Activated T-cell treated with anti-CD3 and anti-CD28 coated beads for 1 hour (primary cell): Measurements from ENCODE around the gene KIF6.
"Not testable (repeated sequence)": the region's sequence is repeated elsewhere in the genome, so short reads cannot be mapped to it uniquely, and the experiment has no call there.

ENCODE experiments used
- DNase-seq: peaks from one replicate; pipeline ENCODE4 v3.0.0-alpha.2; 2020; ENCODE audit warnings: low read depth

KIF6 gene

DNA sequence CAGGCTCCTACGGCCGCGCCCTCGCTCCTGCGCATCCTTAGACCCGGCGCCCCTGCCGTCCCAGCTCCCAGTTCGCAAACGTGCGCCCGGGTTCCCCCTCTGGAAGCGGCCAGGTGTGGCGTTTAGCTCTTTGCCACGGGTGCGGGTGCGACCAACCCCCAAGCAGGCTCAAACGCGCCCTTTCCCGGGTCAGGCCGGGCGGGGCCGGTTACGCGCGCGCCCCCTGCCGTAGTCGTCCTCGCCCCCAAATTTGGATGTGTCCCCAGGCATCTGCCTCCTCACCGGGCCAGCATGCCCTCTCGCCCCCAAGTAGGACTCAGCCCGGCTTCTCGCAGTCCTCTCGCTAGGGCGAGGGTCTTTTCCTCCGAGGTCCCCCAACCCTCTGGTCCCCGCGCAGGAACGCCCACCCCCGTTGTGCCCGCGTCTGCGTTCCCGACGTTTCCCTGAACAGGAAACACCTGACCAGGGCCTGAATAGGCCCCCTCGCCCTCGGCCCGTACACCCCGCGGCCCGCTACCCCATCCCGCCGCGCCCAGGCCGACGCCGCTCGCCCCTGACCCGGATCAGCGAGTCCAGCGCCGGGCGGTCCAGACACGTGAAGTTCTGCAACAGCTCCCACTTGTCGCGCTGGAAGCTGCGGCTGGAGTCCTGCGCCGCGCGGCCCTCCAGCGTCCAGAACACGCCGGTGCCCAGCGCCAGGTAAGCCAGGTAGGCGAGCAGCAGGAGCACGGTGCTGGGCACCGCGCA lies 411.5 kb downstream of the KIF6 start:
- no peak for DNase-seq

DNA sequence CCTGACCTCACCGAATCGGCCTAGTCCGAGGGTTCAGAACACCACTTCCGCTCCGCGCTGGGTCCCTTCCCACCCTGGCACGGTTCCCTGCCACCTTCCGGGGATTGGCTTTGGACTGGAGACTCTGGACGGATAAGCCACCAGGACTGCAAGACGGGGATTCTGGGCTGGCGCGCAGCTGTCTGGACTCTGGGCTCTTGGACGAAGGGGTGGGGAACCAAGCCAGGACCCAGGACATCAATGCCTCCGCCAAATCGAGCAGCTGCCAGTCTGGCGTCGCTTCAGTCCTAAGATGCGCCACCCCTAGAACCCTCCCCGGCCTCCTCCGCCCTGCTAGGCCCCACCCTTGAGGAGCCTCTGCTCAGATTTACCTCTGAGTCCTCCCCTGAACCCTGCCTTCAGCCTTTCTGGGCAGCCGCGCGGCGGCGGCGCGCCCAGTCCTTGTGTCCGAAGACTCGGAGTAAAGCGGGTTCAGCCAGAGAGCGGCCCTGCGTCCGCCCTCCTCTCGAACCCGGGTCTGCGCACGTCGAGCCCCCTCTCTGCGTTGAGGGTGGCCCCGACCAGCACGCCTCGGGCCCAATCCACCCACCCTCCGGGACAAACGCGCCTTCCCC lies 412.2 kb downstream of the KIF6 start:
- DNase-seq: no peak

DNA sequence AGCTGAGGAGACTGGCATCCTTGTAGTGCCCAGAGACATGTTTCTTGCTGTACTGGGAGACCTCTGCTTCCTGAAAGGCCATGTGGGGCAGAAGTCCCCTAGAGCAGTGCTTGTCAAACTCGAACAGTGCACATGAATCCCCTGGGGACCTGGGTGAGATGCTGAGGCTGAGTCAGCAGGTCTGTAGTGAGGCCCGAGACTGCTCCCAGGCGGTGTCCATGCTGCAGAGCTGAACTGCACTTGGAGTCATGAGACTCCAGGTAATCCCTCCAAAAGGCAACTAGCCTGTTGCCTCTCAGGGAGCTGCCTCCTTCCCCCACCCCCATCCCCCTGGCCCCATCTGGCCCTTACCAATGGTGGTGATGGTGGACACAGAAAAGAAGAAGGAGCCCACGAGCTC lies 414.7 kb downstream of the KIF6 start:
- DNase-seq: no peak

DNA sequence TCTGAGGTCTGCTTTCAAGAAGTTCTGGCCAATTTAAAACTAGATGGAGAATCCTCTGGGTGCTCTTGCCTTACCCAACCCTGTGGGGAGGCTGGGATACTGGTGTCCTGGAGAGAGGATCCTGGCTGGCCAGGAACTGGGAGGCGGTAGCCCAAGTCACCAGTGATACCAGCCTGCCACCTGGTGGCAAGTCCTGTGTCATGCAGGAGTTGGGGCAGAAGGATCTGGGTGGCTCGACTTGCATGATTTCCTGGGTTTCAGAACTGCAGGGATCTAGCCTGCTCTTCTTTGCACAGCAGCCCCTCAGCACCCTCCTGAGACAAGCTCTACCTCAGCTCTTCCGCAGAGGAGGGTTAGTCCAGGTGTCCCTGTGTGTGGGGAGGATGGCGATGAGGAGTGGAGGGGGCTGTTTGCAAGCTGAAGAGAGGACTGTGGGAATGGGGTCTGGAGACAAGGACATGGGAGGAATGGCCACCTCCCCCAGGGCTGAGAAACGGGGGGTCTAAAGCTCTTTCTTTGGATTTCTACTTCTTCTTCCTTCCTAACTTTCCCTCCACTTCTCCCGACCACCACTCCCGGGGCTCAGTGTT lies 415.2 kb downstream of the KIF6 start:
- peak; percentile 29 for DNase-seq

DNA sequence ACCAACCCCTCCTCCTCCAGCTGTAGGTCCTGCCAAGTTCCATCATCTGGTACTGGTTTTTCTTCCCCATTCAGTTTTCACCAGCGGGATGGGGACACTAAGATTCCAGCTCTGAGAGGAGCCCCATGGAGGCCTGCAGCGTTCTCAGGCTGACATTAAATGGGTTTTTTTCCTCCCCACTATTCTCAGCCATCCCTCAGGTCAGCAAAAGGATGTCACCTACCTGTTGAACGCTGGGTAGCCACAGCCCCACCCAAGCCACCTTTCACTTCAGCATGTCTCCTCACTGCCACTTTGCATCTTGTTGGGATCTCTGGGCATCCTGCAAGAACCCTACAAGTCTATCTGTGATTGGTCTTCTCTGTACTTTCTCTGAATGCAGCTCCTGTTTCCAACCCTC lies 417.7 kb downstream of the KIF6 start:
- no peak for DNase-seq

DNA sequence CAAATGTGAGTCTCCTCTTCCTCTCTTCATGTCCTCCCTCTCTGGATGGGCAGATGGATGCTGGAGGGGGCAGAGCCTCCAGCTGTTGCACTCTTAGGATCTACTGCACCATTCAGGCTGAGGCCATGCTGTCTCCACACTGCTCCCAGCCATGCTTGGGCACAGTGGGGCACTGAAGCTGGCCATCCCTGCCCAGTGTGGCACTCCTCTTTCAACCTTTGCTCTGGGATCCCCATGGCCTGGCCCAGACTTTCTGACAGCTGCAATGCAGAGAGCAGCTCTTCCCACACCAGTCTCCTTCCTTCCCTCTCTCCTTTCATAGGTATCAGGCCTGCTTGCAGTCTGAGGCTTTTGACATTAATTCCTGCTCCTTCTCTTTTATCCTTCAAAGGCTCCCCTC lies 420.3 kb downstream of the KIF6 start:
- DNase-seq: no peak

DNA sequence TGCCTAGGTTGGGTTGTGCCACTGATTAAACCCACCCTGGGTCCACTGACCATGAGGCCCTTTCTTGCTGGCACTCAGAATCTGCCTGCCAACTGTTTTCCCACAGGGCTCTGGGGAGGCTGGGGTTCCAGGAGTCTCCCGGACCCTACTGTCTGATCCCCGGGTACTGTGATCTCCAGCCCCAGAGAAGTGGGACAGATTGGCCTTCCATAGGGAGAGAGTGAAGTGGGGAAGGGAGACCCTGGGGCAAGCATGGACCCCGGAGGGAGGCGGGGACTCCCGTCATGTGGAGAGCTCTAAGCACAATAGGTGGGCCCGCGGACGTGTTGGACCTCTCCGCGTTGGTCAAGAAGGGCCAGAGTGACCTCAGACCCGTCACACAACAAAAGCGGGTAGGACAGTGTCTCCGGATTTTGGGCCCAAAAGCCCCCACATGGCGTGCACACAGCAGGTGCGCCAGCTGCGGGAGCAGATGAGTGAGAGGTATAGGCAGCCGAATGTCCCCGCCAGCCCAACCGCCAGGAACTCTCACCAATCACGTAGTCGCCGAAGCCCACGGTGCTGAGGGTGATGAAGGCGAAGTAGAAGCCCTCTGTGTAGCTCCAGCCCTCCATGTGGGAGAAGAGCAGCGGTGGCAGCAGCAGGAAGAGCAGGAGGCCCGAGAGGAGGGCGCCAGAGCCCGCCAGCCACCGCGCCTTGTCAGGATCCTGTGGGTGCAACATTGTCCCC lies 421.6 kb downstream of the KIF6 start:
- DNase-seq: no peak

DNA sequence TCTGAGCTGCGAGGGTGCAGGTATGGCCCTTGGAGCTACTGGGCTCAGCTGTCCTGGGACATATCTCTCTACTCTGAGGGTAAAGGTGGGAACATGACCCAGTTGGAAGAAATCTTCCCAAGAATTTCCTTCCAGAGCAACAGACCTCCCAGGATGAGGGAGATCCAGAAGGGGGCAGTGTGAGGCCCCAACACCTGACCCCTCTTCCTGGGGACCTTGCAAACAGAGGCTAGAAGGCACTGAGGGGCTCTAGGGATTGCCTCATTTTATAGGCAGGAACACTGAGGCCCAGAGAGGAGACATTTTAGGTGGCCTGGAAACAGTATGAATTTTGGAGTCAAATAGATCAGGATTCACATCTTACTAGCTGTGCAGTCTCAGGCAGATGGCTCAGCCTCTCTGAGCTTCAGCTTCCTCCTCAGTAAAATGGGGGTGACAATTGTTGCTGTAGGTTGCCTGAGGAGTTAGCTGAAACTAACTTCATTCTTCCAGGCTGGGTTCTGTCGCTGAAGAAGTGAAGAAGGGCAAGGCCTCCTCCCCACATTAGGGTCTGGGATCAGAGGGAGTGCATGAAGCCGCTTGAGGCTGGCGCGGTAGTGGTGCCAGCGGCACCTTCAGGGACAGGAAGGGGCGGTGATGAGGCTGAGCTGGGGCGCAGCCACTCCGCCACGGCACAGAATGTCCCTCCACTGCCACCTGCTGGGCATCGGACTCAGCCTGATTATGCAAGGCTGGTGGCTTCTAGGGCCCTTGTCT lies 422.4 kb downstream of the KIF6 start:
- peak; percentile 81 for DNase-seq

DNA sequence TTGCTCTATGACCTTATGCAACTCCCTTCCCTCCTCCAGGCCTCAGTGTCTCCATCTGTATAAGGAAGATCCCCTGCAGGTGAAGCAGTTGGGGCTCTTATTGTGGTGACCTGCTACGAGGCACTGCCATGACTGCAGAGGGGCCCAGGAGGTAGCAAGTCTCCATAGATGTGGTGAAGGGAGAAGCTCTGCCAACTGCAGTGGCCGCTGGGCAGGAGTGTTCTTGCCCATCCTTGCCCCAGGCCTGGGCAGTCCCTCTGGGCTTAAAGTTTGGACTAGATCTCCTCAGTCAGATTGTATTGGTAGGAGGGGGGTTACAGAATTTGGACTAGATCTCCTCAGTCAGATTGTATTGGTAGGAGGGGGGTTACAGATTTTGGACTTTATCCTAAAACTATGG lies 423.2 kb downstream of the KIF6 start:
- no peak for DNase-seq

DNA sequence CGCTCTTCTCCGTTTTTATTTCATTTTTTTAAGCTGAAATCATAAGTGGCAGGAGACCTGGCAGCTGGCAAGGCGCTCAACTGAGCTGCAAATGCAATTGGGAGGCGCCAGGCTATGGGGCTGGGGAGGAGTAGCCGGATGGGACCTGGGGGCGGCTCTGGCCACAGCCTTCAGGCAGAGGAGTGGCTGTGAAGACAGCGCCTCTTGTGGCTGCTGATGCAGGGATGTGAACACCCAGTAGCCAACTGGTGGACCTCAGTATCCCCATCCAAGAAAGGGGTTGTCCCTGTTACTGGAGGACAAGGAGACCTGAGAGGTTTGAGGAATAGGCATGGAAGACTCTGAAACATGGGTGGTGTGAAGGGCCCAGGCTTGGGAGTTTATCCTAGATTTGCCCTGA lies 423.6 kb downstream of the KIF6 start:
- no peak for DNase-seq

DNA sequence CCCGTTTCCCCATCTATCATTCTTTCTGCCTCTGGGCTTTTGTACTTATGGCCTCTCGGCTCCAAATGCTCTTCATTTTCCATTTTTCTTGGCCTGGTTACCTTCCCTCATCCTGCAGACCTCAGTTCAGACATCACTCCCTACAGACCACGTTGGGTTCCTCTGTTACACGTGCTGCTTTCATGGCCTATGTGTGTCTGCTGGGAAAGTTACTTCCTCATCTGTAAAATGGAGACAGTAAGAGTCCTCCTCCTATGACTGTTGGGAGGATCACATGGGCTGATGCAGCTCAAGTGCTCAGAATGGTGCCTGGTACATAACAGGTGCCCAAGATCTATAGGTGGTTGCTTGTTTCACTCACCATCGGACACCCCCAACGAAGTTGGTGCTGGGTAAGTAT lies 424.5 kb downstream of the KIF6 start:
- no peak for DNase-seq

DNA sequence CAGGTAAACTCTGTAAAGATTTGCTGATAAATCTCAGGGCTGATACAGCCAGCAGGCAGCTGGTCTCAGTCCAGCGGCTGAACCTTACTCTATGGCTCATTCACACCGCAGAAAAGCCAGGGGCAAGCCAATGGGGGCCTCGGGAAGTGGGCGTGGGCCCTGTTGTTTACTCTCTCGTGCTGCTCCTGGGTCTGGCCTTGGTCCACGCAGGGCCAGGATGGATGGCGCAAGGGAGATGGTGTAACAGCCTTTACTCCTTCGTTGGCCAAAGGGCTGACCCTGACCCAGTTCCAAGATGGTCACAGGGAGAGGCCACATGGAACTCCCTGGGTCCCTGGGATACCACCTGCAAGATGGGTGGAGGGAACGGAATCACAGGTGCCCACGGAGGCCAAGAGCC lies 427.1 kb downstream of the KIF6 start:
- DNase-seq: no peak

DNA sequence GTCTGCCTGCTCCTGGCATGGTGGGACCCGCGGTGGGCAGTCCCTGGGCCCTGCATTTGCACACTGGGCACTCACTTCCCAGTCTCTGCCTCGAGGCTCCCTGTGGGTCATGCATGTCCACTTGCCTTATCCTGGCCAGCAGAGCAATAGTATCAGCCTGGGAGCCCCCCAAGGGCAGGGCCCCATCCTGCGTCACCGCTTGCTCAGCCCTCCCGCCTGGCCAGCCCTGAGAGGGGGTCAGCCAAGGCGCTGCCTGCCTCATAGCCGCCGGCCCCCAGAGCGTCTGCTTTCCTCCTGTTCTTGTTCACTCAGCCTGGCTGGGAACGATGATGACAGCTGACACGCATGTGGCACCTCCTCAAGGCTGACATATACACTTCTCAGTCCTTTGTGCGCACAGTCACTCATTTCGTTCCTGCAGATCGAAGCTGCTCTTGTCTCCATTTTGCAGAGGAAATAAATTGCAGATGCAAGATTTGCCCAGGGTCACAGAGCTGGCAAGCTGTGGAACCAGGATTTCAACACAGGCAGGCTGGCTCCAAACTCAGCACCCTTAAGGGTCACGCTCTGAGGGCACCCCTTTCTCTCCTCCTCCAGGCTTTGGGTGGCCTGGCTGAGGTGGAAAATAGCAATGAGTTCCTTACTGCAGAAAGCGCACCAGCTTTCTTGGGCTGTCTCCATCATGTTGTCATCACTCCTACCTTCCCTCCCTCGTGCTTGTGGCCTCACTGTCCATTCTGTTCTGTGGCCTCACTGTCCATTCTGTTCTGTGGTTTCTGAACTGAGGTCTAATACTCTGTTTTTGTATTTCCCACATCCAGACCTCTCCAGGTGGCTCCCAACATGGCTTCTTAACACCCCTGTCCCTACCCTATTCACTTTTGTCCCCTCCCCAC lies 428.2 kb downstream of the KIF6 start:
- no peak for DNase-seq

DNA sequence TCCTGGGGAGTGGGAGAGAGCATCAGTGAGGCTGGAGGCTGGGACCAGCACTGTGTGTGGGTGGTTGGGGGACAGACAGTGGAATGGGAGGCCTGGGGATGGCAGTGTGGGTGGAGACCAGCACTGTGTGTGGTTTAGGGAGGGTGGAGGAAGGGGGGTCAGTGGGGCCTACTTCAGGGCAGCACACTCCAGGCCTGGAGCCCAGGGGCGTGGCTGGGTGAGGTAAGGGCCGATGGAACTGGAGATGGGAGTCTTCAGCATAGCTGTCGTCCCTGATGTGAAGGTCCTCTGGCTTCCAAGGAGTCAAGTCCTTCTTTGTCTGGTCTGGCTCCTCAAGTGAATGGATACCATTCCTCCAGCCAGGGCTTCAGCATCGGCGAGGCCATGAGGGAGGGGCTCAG lies 429.6 kb downstream of the KIF6 start:
- DNase-seq: no peak

DNA sequence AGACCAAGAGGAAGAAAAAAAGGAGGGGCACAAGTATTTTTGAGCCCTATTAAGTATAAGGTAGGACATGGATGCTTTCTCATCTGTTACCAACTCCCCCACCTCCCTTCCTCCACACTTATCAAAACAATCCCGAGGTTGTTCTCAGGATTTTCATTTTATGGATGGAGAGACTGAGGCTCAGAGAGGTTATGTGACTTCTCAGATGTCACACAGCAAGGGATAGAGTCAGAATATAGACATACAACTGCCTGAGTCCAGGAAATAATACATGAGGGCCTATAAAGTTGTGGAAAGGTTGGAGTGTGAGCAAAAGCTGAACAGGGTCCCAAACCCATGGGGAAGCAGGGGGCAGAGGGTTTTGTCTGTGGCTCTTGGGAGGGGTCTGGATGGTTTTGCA lies 430.3 kb downstream of the KIF6 start:
- DNase-seq: no peak

DNA sequence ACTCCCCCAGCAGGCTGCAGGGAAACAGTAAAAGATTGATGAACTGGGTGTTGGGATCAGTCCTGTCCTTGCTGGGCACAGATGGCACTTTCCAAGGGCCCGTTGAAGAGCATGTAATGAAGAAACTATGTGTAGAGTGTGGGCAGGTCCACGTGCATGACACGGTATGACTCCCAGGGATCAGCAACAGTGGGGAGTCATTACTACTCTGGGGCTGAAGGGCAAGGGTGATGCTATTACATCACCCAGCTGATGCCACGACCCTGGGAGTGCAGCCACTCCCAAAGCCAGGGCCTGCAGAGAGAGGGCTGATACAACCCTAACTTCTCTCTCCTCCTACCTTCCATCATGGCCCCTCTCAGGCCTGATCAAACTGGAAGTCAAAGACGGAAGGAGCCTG lies 431.1 kb downstream of the KIF6 start:
- DNase-seq: no peak

DNA sequence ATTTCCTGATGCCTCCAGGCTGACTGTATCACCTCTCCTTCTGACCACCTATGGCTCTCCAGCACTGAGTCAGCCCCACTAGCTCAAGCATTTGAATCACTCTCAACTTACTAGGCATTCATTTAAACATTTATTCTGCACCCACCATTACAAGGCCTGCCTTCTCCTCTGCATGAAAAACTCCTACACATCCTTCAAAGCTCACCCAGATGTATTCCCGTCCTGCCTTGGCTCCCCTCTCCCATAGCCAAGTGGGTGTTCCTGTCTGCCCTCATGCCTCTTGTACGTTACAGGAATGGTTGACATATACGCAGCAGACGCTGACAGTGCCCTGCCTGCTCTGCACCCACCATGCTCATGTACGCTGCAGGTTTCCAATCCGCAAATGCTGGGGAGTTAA lies 432.6 kb downstream of the KIF6 start:
- no peak for DNase-seq

DNA sequence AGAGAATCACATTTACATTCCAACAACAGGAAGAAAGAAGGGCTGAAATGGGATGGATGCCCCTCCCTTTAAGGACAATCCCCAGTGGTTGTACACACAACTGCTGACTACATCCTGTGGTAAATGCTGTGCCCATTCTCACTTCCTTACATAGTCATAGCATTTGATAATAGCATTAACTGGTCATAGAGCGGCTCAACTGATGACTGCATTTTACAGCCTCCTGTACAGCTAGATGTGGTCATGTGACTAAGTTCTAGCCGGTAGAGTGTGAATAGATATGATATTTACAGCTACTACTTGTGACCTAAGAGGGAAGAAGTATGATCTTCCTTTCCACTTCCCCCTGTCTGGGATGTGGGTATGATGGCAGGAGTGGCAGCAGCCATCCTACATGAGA lies 435.7 kb downstream of the KIF6 start:
- no peak for DNase-seq

DNA sequence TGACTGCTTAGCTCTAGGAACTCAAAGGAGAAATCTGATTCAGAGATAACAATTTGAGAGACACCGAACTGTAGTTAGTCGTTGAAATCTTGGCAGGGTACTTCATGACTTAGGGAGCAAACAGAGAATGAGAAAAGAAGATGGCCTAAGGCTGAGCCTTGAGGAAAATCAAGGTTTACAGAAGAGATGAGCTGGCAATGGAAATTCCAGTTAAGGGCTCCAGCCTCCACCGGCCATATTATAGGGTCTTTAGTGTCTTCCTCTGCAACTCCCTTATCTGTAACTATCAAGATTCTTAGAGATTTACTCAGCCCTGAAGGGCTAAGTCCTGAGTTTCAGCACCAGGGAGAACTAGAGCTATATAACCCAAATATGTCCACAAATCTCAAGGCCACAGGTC lies 437.6 kb downstream of the KIF6 start:
- no peak for DNase-seq

DNA sequence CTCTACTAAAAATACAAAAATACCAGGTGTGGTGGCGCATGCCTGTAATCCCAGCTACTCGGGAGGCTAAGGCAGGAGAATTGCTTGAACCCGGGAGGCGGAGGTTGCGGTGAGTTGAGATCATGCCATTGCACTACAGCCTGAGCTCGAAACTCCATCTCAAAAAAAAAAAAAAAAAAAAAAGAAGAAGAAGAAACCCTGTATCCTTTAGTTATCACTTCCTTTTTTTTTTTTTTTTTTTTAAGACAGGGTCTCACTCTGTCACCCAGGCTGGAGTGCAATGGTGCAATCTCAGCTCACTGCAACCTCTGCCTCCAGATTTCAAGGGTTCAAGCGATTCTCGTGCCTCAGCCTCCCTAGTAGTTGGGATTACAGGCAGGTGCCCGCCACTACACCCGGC lies 438.6 kb downstream of the KIF6 start:
- DNase-seq: not testable (repeated sequence)

DNA sequence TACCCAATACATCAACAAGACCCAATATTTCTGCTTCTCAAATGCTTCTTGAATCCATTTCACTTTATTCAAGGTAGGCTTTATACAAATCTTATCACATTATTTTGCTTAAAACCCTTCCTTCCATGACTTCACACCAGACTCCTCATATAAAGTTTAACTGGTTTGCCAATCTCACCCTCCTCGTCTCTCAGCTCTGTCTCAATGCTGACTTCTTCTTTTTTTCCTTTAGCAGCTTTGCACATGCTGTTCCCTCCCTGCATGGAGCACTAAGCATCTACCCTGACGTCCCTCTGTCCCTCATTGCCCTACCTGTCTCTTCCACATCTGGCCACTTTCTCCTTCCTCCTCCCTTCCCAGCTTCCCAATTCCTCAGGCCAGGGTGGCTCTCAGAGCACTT lies 442.4 kb downstream of the KIF6 start:
- no peak for DNase-seq
